NB4 (cell line): ENCODE data around the gene SERPINB12.

Source experiments
- DNase-seq: peaks from one replicate; pipeline ENCODE4 v3.0.0; 2010; ENCODE audit warnings: low read depth
- H3K4me3 ChIP-seq: one replicate; pipeline ENCODE4 v1.5.1; 2011; ENCODE audit warnings: mild to moderate bottlenecking, low read depth, low read length, moderate library complexity
- CTCF ChIP-seq: IDR thresholded peaks from one replicate; pipeline ENCODE4 v1.5.1; 2012; ENCODE audit warnings: low read depth, low read length
- MAX ChIP-seq: IDR thresholded peaks from 2 replicates; pipeline ENCODE4 v1.6.1; 2011; ENCODE audit warnings: low read depth, low read length
- MYC ChIP-seq: IDR thresholded peaks from 2 replicates; pipeline ENCODE4 v1.6.1; 2011; ENCODE audit warnings: low read depth, low read length
- POLR2A ChIP-seq: IDR thresholded peaks from 2 replicates; pipeline ENCODE4 v1.6.1; 2011; ENCODE audit warnings: mild to moderate bottlenecking; ENCODE audit not compliant: insufficient read length; ENCODE audit errors: extremely low read depth

SERPINB12 gene

GRCh38 chr18:63579616-63580015 lies 37.4 kb downstream of the SERPINB12 start:
- H3K4me3 ChIP-seq = no peak overlapping the region
- no peak for TF ChIP-seq MYC
- TF ChIP-seq MAX = no peak
- no peak for TF ChIP-seq CTCF
- no peak for TF ChIP-seq POLR2A
- no peak for DNase-seq

DNA sequence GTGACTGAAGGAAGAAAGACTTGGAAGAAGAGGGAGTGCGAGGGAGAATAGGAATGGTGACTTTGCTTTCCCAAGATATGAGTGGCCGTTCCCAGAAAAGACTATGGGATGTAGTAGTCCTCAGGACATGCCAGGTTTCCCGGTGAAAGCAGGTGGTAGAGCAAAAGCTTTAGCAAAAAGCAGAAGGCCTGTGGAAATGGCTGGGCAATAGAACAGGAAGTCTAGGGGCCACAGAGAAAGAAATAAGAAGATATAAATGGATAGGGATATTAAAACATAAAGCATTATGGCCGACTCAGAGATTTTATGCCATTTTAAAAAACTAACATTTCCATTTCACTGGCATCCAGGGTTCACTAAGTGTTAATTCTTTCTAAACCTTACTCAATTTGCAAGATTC lies 43.8 kb downstream of the SERPINB12 start:
- peak; percentile 6 for DNase-seq
- TF ChIP-seq MAX (no peak), POLR2A (no peak), MYC (no peak), CTCF (no peak)
- H3K4me3 ChIP-seq = no peak overlapping the region

DNA sequence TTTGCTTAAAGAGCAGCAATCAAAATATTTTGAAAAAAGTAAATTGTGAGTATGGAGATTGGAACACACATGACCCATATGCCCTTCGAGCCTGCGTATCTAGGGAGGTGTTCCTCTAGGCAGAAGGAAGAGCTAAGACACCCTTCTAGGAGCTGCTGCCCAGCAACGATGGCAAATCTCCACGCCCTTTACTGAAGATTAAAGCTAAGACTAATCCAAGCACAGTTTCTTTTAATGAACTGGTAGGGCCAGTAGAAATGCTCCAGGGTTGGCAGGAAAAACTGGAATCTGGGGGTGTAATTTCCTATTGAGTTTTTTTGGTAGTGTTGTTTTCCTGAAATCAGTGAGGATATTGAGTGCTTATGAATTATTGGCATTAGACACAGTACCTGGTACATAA lies 44.3 kb downstream of the SERPINB12 start:
- TF ChIP-seq CTCF = no peak
- no peak for TF ChIP-seq MYC
- no peak for TF ChIP-seq MAX
- no peak for TF ChIP-seq POLR2A
- no peak for DNase-seq
- H3K4me3 ChIP-seq = no peak overlapping the region

- no peak within 1 kb of the TSS for H3K4me3 ChIP-seq
- TF ChIP-seq POLR2A (no peak), CTCF (no peak), MYC (no peak), MAX (no peak)
- no peak for DNase-seq
These were observed 44.8 kb downstream of the SERPINB12 start, which contains the start of gene SERPINB13 for GRCh38 chr18:63586966-63587365. TSS of gene SERPINB13 (plus strand) at chr18:63587343. CDS start at chr18:63588668, 1,325 bp downstream.

DNA sequence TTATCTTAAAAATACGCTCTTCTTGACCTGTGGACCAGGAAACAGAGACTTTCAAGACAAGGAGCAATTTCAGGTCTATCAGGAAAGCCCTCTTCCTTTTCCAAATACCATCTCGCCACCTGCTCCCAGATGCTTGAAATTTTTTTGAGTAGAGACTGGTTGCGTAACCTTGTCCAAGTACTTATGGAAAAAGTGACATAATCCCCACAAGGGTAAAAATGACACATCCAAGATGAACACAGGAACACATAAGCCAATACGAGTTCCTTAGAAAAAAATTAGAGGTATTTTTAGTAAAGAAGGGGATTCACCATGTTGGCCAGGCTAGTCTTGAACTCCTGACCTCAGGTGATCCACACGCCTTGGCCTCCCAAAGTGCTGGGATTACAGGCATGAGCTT lies 46.7 kb downstream of the SERPINB12 start:
- no peak overlapping the region for H3K4me3 ChIP-seq
- TF ChIP-seq MYC (no peak), CTCF (no peak), POLR2A (no peak), MAX (no peak)
- peak; percentile 44 for DNase-seq
